ENCODE data around the gene GALNT16. TPM values are rescaled to one million over a fixed set of nuclear protein-coding genes. Genes with fewer than 3 reads are reported as not detected.
A peak's percentile ranks its signal among the peaks of the same experiment; 100 is the strongest.

The GALNT16 gene
- total RNA-seq, 4 donors from 2014 or later, result 3.7 to 16.2 (median 6.7) TPM

DNA sequence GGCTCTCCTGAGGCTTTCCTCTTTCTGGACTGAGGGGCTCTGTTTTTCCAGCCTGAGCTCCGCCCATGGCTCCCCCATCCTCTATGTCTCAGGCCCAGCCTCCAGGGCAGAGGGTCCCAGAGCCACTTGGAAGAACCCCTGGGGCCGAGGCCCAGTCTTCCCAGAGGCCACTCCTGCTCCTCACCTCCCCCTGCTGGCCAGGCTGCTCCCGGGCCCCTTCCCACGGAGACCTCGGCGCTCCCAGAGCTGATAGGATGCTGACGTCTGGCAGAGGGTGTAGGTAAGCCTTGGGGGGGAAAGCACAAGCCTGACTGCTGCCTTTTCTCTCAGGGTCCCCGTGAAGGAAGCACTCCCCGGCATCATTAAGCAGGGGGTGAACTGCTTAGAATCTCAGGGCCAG is 86.8 kb downstream of the GALNT16 start:
- Histone ChIP-seq H3K4me1 (no peaks in the 10 kb centered on the region), H3K9me3 (no peaks in the 10 kb centered on the region), H3K36me3 (peaks cover 0 to 5% of the 10 kb centered on the region in 2 donors), H3K4me3 (no peak overlapping the region), H3K27me3 (peaks cover 7% of the 10 kb centered on the region), H3K27ac (no peak overlapping the region)
- TF ChIP-seq, protein P1, sequence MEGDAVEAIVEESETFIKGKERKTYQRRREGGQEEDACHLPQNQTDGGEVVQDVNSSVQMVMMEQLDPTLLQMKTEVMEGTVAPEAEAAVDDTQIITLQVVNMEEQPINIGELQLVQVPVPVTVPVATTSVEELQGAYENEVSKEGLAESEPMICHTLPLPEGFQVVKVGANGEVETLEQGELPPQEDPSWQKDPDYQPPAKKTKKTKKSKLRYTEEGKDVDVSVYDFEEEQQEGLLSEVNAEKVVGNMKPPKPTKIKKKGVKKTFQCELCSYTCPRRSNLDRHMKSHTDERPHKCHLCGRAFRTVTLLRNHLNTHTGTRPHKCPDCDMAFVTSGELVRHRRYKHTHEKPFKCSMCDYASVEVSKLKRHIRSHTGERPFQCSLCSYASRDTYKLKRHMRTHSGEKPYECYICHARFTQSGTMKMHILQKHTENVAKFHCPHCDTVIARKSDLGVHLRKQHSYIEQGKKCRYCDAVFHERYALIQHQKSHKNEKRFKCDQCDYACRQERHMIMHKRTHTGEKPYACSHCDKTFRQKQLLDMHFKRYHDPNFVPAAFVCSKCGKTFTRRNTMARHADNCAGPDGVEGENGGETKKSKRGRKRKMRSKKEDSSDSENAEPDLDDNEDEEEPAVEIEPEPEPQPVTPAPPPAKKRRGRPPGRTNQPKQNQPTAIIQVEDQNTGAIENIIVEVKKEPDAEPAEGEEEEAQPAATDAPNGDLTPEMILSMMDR (IDR thresholded peaks at IDR 0.05), result peak in 3 of 4 experiments; percentile 25 to 69 (median 32)
- no peak for TF ChIP-seq POLR2AphosphoS5 (IDR thresholded peaks at IDR 0.05)
- 0 to 67% methylated on average over 1 of the region's 9 CpGs for WGBS, 2 donors (ENCODE audit: low coverage in 1 of 2)
- peak; percentile 35 for ATAC-seq

DNA sequence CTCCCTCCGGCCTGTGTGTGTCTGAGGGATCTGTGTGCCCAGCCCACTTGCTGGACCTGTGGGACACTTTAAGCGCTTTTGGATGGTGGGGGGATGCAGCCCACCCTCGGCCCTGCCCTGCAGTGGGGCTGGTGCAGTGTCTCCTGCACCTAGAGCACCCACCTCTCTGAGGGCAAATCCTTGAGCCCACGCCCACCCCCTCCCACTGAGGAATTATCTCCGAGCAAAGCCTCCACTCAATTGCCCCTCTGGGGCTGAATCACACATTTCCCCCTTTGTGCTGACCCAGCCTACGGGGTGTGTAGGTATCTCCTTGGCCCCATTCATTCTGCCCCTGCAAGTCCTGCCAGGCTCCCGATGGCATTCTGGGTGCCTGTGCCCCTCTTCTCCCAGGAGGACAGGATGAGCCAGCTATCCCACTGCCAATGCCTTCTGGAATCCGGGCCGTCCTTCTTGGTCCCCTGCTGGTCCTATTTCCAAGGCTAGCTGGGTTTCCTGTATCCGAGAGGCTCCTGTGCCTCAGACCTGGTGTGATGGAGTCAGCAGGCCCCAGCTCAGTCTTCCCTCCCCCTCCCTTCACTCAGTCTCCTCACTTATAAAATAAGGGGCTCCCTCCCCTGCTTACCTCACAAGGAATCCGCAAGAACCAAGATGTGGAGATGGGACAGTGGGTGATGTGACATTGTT is 89.3 kb downstream of the GALNT16 start:
- no peaks in the 10 kb centered on the region for H3K4me1 ChIP-seq
- no peak for ATAC-seq
- H3K27ac ChIP-seq, result no peak overlapping the region
- no peaks in the 10 kb centered on the region for H3K9me3 ChIP-seq
- no peak overlapping the region for H3K4me3 ChIP-seq
- peaks cover 7% of the 10 kb centered on the region for H3K27me3 ChIP-seq
- WGBS, 2 donors (ENCODE audit: low coverage in 1 of 2), result 95% methylated on average over 4 of the region's 11 CpGs; no CpG with 5 or more reads in 1 of the 2 donors
- peaks cover 0 to 5% of the 10 kb centered on the region in 2 donors for H3K36me3 ChIP-seq
- no peak for TF ChIP-seq POLR2AphosphoS5 (IDR thresholded peaks at IDR 0.05)
- no peak for TF ChIP-seq POLR2A (IDR thresholded peaks at IDR 0.05)
- no peak for TF ChIP-seq EP300 (IDR thresholded peaks at IDR 0.05)
- TF ChIP-seq, protein P1 (IDR thresholded peaks at IDR 0.05), result no peak

DNA sequence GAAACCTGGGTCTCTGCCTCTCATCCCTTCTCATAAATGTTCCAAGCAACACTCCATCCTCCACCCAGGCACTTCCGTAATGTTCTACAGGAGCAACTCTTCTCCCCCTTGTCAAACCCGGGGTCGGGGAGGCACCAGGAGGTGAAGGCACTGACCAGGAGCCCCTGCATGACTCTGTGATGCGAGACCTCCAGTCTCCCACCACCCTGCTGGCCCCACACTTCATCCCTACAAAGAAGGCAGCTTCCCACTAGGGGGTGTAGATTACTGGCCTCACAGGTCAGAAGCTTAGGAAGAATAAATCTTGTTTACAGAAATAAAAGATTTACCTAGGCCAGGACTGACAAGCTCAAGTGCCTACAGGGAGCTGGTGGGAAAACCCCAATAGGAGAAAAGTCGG is 90.9 kb downstream of the GALNT16 start:
- Histone ChIP-seq H3K4me3 (no peak overlapping the region), H3K36me3 (peaks cover 0 to 5% of the 10 kb centered on the region in 2 donors), H3K27me3 (peaks cover 7% of the 10 kb centered on the region), H3K27ac (no peak overlapping the region), H3K9me3 (no peaks in the 10 kb centered on the region), H3K4me1 (peaks cover 0 to 12% (median 3%) of the 10 kb centered on the region in 3 donors)
- no peak for ATAC-seq
- TF ChIP-seq POLR2AphosphoS5 (IDR thresholded peaks at IDR 0.05), result no peak
- TF ChIP-seq EP300 (IDR thresholded peaks at IDR 0.05), result no peak
- TF ChIP-seq POLR2A (IDR thresholded peaks at IDR 0.05), result no peak
- WGBS, 2 donors (ENCODE audit: low coverage in 1 of 2), result 93% methylated on average over 3 of the region's 5 CpGs; no CpG with 5 or more reads in 1 of the 2 donors

DNA sequence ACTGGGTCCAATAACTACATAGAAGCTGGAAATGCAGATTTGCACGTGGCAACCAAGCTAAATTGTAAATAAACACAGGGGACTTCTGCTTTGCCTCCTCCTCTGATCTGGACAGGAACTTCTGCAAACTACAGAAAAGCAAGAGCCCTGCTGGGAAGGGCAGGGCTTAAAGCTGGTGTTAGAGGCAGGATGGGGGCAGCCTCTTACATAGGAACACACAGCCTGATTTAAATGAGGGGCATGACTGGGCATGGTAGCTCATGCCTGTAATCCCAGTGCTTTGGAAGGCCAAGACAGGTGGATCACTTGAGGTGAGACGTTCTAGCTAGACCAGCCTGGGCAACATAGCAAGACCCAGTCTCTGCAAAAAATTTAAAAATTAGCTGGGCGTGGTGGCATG is 91.4 kb downstream of the GALNT16 start:
- peaks cover 7% of the 10 kb centered on the region for H3K27me3 ChIP-seq
- 58 to 61% methylated on average over 3 of the region's 3 CpGs for WGBS, 2 donors (ENCODE audit: low coverage in 1 of 2)
- H3K36me3 ChIP-seq, result peaks cover 0 to 5% of the 10 kb centered on the region in 2 donors
- H3K4me1 ChIP-seq, result peaks cover 0 to 17% (median 5%) of the 10 kb centered on the region in 3 donors
- no peak for ATAC-seq
- no peak overlapping the region for H3K4me3 ChIP-seq
- no peak for TF ChIP-seq POLR2AphosphoS5 (IDR thresholded peaks at IDR 0.05)
- no peak for TF ChIP-seq EP300 (IDR thresholded peaks at IDR 0.05)
- TF ChIP-seq POLR2A (IDR thresholded peaks at IDR 0.05), result no peak
- TF ChIP-seq, protein P1 (IDR thresholded peaks at IDR 0.05), result no peak
- H3K27ac ChIP-seq, result no peak overlapping the region
- H3K9me3 ChIP-seq, result no peaks in the 10 kb centered on the region

DNA sequence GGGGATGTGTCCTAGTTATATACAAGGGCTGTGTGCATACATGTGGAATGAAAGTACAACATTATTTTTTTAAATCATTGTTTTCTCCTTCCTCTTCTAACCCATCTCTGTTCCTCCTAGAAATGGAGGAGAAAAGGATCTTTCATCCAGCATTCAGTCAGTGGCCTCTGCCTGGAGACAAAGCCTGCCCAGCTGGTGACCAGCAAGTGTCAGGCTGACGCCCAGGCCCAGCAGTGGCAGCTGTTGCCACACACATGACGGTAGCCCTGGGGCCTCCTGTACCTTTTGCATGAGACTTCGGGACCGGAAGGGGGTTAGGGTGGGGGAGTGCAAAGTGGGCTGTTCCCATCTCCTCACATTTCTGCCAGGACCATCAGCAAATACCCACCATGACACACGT is 92.0 kb downstream of the GALNT16 start:
- Histone ChIP-seq H3K4me3 (no peak overlapping the region), H3K36me3 (peaks cover 0 to 5% of the 10 kb centered on the region in 2 donors), H3K4me1 (peaks cover 0 to 17% (median 5%) of the 10 kb centered on the region in 3 donors), H3K27ac (no peak overlapping the region), H3K27me3 (peaks cover 7% of the 10 kb centered on the region), H3K9me3 (no peaks in the 10 kb centered on the region)
- no peak for TF ChIP-seq EP300 (IDR thresholded peaks at IDR 0.05)
- no peak for TF ChIP-seq POLR2A (IDR thresholded peaks at IDR 0.05)
- no peak for TF ChIP-seq POLR2AphosphoS5 (IDR thresholded peaks at IDR 0.05)
- TF ChIP-seq, protein P1 (IDR thresholded peaks at IDR 0.05), result no peak
- no peak for ATAC-seq
- 67 to 83% methylated on average over 1 to 2 of the region's 5 CpGs for WGBS, 2 donors (ENCODE audit: low coverage in 1 of 2)
